K562 (cell line): Measurements from ENCODE around the gene CACNA1C. TPM values are rescaled to one million over a fixed set of nuclear protein-coding genes. Genes with fewer than 3 reads are reported as not detected.
A peak's percentile ranks its signal among the peaks of the same experiment; 100 is the strongest.

ENCODE experiments used
- ATAC-seq: fragments of 200-7000 bp; cut with Tn5 transposase; 3 replicates; pipeline ENCODE4 v1.9.1; 2020; ENCODE audit warnings: moderate library complexity
- BruUV-seq: library from RNA; stranded (reverse); fragments of 400-500 nt; replicated peaks from 2 replicates; lab custom pipeline; 2021; lab: Mats Ljungman, UMichigan
- CTCF ChIA-PET: fragments of 300-600 bp; formaldehyde crosslinking; extraction: SDS; loops from one replicate; lab custom pipeline; 2021; ENCODE audit warnings: low intra/inter-chr PET ratio; lab: Yijun Ruan, JAX
- POLR2A ChIA-PET: fragments of 300-600, 350-650 bp; sonication (Branson Sonifier 250); formaldehyde crosslinking; extraction: SDS; loops from one replicate; lab custom pipeline; 2021; ENCODE audit warnings: antibody characterized with exemption, inconsistent platforms; lab: Yijun Ruan, JAX
- DNase-seq, 4 experiments: peaks; one replicate each; pipeline versions ENCODE4 v3.0.0 to v3.0.0-alpha.2; 2011 to 2018; ENCODE audit warnings: low spot score in 3 of 4, mixed read lengths in 3 of 4; ENCODE audit errors: extremely low read depth in 1 of 4
- FAIRE-seq: peaks from 2 replicates; lab custom pipeline; 2011; peaks lifted over from hg19 to GRCh38; lab: Jason Lieb, UNC
- H2AFZ ChIP-seq: 2 replicates; pipeline ENCODE4 v1.6.0; 2011; ENCODE audit warnings: low read depth, low read length, control low read depth, inconsistent platforms
- H3K27ac ChIP-seq: fragments of 200-600 bp; 3 replicates; pipeline ENCODE4 v1.8.0; 2011; ENCODE audit warnings: low read depth, mild to moderate bottlenecking, control low read depth, inconsistent platforms, low read length, moderate library complexity, mixed read lengths; ENCODE audit errors: extremely low read depth
- H3K27me3 ChIP-seq, 2 experiments: fragments of 300-600 bp in 1 of 2; 2 replicates in 1 of 2; 3 replicates in 1 of 2; pipeline versions ENCODE4 v1.6.0 to v1.8.0; 2011; ENCODE audit warnings: inconsistent platforms in 2 of 2, low read length in 2 of 2, mild to moderate bottlenecking in 1 of 2, mixed read lengths in 1 of 2, moderate library complexity in 1 of 2; ENCODE audit not compliant: control insufficient read depth in 2 of 2, insufficient read depth in 2 of 2
- H3K36me3 ChIP-seq: fragments of 300-600 bp; 3 replicates; pipeline ENCODE4 v1.8.0; 2011; ENCODE audit warnings: mild to moderate bottlenecking, low read length, inconsistent platforms; ENCODE audit not compliant: control insufficient read depth, insufficient read depth
- H3K4me1 ChIP-seq, 2 experiments: fragments of 200-600 bp in 1 of 2; replicated peaks in 1 of 2; 2 replicates in 1 of 2; 3 replicates in 1 of 2; pipeline versions ENCODE4 v1.5.1 to v1.8.0; 2011; ENCODE audit warnings: inconsistent platforms in 2 of 2, low read length in 2 of 2, mild to moderate bottlenecking in 1 of 2, mixed read lengths in 1 of 2, moderate library complexity in 1 of 2; ENCODE audit not compliant: control insufficient read depth in 2 of 2, insufficient read depth in 2 of 2
- H3K4me2 ChIP-seq: 2 replicates; pipeline ENCODE4 v1.6.1; 2011; ENCODE audit warnings: low read length, control low read depth, inconsistent platforms, mixed read lengths; ENCODE audit not compliant: insufficient read depth
- H3K4me3 ChIP-seq: fragments of 200-600 bp; sonication (generic), shearing (Covaris generic); 2 replicates; pipeline ENCODE4 v1.5.1; 2016; ENCODE audit warnings: control low read depth, inconsistent platforms
- H3K79me2 ChIP-seq: fragments of 200-600 bp; 3 replicates; pipeline ENCODE4 v1.8.0; 2011; ENCODE audit warnings: low read length, inconsistent platforms; ENCODE audit not compliant: control insufficient read depth, insufficient read depth
- H3K9ac ChIP-seq, 2 experiments: 2 replicates each; pipeline versions ENCODE4 v1.6.0 to v1.6.1; 2011; ENCODE audit warnings: low read depth in 2 of 2, low read length in 2 of 2, control low read depth in 1 of 2, inconsistent platforms in 1 of 2, mild to moderate bottlenecking in 1 of 2, mixed read lengths in 1 of 2; ENCODE audit not compliant: insufficient read depth in 1 of 2
- H3K9me1 ChIP-seq: one replicate; pipeline ENCODE4 v1.6.0; 2011; ENCODE audit warnings: inconsistent platforms, mild to moderate bottlenecking, low read length, moderate library complexity; ENCODE audit not compliant: control insufficient read depth, insufficient read depth
- H3K9me3 ChIP-seq: replicated peaks from 2 replicates; pipeline ENCODE4 v1.5.1; 2011; ENCODE audit warnings: low read depth, low read length, inconsistent platforms; ENCODE audit not compliant: control insufficient read depth, insufficient read depth
- H4K20me1 ChIP-seq: replicated peaks from 2 replicates; pipeline ENCODE4 v1.6.1; 2011; ENCODE audit warnings: low read length, inconsistent platforms, mixed read lengths; ENCODE audit not compliant: control insufficient read depth, insufficient read depth
- LCOR ChIP-seq: sonication (generic); formaldehyde crosslinking; IDR thresholded peaks from 2 replicates; pipeline ENCODE4 v1.8.0; 2022; ENCODE audit warnings: mild to moderate bottlenecking, missing genetic modification reagents
- NRF1 ChIP-seq, 2 experiments: fragments of 450-650 bp; IDR thresholded peaks in 1 of 2; conservative IDR thresholded peaks in 1 of 2; 2 replicates each; pipeline ENCODE4 v1.6.1; 2014; ENCODE audit warnings: mild to moderate bottlenecking in 2 of 2
- PML ChIP-seq: IDR thresholded peaks from 2 replicates; pipeline ENCODE4 v1.6.1; 2012; ENCODE audit warnings: low read length, inconsistent platforms
- RB1 ChIP-seq: fragments of 450-650 bp; IDR thresholded peaks from 2 replicates; pipeline ENCODE4 v1.6.1; 2017; ENCODE audit warnings: low read depth, mild to moderate bottlenecking
- SLC30A9 ChIP-seq: fragments of 250-450 bp; sonication (Bioruptor Pico); IDR thresholded peaks from 2 replicates; pipeline ENCODE4 v1.8.0; 2022; ENCODE audit warnings: mild to moderate bottlenecking, moderate library complexity
- SP2 ChIP-seq: IDR thresholded peaks from 2 replicates; pipeline ENCODE4 v1.6.1; 2011; ENCODE audit warnings: mild to moderate bottlenecking, low read depth, low read length, moderate library complexity; ENCODE audit not compliant: poor library complexity, severe bottlenecking; ENCODE audit errors: extremely low read depth
- ZNF436 ChIP-seq: fragments of 250-450, 450-650 bp; sonication (Bioruptor Pico); formaldehyde crosslinking; IDR thresholded peaks from 2 replicates; pipeline ENCODE4 v1.7.0; 2020; ENCODE audit warnings: mild to moderate bottlenecking
- ZNF518B ChIP-seq: fragments of 250-450 bp; sonication (Bioruptor Pico); IDR thresholded peaks from 2 replicates; pipeline ENCODE4 v1.5.0; 2021; ENCODE audit warnings: mild to moderate bottlenecking, moderate library complexity
- WGBS: fragments of 100-300 bp; shearing (Covaris generic); methylation state at CpG from one replicate; pipeline ENCODE4 v1.1.6; 2016; ENCODE audit warnings: low coverage, mixed read lengths; ENCODE audit not compliant: insufficient coverage; ENCODE audit errors: missing lambda C conversion rate; 5-methylcytosine and 5-hydroxymethylcytosine counted together
- in situ Hi-C: fragments of 300-500 bp; cut with MboI; formaldehyde crosslinking; loops from 4 replicates; pipeline ENCODE4 v1.15.0; 2018; ENCODE audit warnings: inconsistent platforms, mixed read lengths
- intact Hi-C: fragments of 100-400 bp; cut with micrococcal nuclease; formaldehyde crosslinking; loops from 2 replicates; pipeline ENCODE4 v1.14.2; 2022
- polyA plus RNA-seq, 8 experiments: library from polyadenylated mRNA; depleted of rRNA in 4 of 8; stranded (reverse) in 5 of 8; unstranded in 3 of 8; fragments of >200 nt; fragmentation: Nextera tagmentation in 2 of 8; fragmentation: Illumina TruSeq in 1 of 8; extraction: Ambion mirVana in 2 of 8; extraction: Trizol in 1 of 8; gene quantifications; 2 replicates each; pipeline versions ENCODE4 v1.2.1 to v1.2.3, GENCODE V29; 2011 to 2014; ENCODE audit warnings: inconsistent platforms in 1 of 8, missing spikeins in 1 of 8
- total RNA-seq, 7 experiments: library from RNA; depleted of rRNA in 6 of 7; stranded (reverse); fragments of >200 nt in 6 of 7; fragmentation: Illumina TruSeq in 2 of 7; extraction: Trizol in 2 of 7; gene quantifications; 2 replicates each; pipeline versions ENCODE4 v1.2.1 to v1.2.3, GENCODE V29; 2011 to 2021; ENCODE audit warnings: low replicate concordance in 1 of 7

The CACNA1C gene
- total and polyA plus RNA-seq, 9 of the 15 experiments (the other 6 are each of a cell fraction or from before 2014, with no cell fraction given), result not detected

- no peak for TF ChIP-seq ZNF518B (CRISPR knock-in tag)
- TF ChIP-seq LCOR (CRISPR knock-in tag), result no peak
- TF ChIP-seq ZNF436 (CRISPR knock-in tag), result no peak
- TF ChIP-seq SLC30A9, result no peak
- TF ChIP-seq RB1, result no peak
These were observed 612.2 kb downstream of the CACNA1C start (continued) for GRCh38 chr12:2664721-2665577.

- H3K9ac ChIP-seq, result no peak overlapping the region
- in situ Hi-C loops, result no loop called here
- H3K4me3 ChIP-seq, result no peak overlapping the region
- H4K20me1 ChIP-seq, result no peaks in the 10 kb centered on the region
- ChIA-PET POLR2A (no interaction called here), CTCF (no interaction called here)
- ATAC-seq, result no peak
- no peaks in the 10 kb centered on the region for H3K9me1 ChIP-seq
- no peak overlapping the region for H3K27ac ChIP-seq
- no peak for FAIRE-seq
- peaks cover 2 to 21% of the 10 kb centered on the region in 2 experiments; a peak in 4 of 5 replicates for H3K27me3 ChIP-seq
- intact Hi-C loops, result no loop called here
- no peaks in the 10 kb centered on the region for H3K9me3 ChIP-seq
- no peak for DNase-seq
- H2AFZ ChIP-seq, result no peak overlapping the region
- H3K79me2 ChIP-seq, result no peaks in the 10 kb centered on the region
- no peak for TF ChIP-seq SP2
- TF ChIP-seq PML, result no peak
- peak; percentile 36 to 60; a peak in 3 of 4 replicates for TF ChIP-seq NRF1 (conservative IDR thresholded peaks at IDR 0.05 in 1 of 2, IDR thresholded peaks at IDR 0.05 in 1 of 2)
- WGBS, result 2% methylated on average over 8 of the region's 11 CpGs
- no TSS peak for BruUV-seq
- H3K4me2 ChIP-seq, result no peak overlapping the region
- H3K4me1 ChIP-seq, result no peaks in the 10 kb centered on the region
- H3K36me3 ChIP-seq, result no peaks in the 10 kb centered on the region
These were observed 613.6 kb downstream of the CACNA1C start for GRCh38 chr12:2666411-2666810.
